GM21528 (cell line): ENCODE data around the gene CIB4.

Experiments used
- ATAC-seq: cut with Tn5 transposase; IDR thresholded peaks from one replicate; pipeline ENCODE4 v1.9.1; 2021; ENCODE audit warnings: mild to moderate bottlenecking, moderate library complexity; ENCODE audit not compliant: unreplicated experiment, low FRiP score

CIB4 gene

DNA sequence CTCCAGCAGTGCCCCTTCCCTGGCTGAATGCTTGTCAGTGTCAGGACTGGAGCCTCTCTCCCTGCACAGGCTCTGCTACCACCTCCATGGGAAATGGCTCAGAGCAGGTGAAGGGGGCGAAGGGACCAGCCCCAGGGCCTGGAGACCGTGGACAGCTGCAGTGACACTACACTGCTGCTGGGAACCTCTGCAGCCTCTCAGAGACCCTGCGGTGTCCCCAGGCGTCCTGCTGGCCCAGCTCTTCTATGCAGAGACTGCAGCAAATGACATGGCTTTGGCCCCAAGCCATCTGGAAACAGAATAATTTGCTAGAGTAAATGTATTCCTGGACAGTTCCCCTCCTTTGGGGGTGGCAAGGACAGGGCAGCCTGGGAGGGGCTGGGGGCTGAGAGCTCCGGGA, 53.2 kb downstream of the CIB4 start:
- ATAC-seq, result no peak

DNA sequence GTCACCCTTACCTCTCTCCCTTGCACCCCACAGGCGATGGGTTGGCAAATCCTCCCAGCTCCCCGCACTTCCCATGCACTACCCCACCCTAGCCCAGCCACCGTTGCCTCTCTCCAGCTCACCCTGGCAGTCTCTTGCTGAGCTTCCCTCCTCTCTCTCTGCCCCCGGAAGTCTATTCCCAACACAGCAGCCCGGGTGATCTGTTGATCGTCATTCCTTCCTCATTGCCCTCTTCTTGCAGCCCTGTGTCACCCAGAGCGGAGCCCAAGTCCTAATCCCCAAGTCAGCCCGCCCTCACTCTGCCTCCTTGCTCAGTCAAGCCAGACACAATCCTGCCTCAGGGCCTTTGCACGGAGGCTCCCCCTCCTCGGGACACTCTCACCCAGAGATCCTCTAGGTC, 55.2 kb downstream of the CIB4 start:
- ATAC-seq, result no peak

DNA sequence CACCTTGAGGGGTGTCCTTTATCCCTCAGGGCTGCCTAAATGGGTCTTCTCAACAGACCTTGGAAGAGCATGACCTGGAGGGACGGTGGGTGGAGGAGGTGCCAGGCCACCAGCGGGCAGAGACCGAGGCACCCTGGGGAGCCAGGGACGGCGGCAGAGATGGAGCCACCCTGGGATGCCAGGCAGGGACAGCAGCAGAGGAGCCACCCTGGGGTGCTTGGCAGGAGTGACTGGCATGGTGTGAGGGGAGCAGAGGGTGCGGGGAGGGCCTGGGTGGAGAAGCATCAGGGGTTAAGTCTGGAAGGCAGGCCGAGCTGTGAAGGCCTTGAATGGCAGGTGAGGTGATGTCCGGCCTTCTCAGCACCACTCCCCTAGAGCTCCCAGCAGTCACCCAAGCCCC, 56.1 kb downstream of the CIB4 start:
- no peak for ATAC-seq

DNA sequence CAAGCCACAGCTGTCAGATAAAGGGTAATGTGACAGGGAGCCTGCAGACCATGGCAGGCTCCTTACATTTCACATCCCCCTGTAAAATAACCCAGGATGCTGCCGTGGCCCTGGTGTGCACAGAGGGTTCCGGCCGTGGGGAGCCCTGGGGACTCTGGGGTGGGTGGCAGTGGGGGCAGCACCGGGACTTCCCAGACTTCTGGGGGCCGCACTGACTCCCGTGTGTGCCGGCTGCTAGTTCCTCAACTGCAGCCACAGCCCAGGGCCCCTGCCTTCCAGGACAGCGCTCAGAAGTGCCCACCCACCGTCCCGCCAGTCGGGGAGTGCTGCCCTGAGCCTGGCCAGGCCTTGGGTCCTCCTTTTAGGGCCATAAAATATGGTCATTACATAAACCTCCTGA, 56.5 kb downstream of the CIB4 start:
- no peak for ATAC-seq

DNA sequence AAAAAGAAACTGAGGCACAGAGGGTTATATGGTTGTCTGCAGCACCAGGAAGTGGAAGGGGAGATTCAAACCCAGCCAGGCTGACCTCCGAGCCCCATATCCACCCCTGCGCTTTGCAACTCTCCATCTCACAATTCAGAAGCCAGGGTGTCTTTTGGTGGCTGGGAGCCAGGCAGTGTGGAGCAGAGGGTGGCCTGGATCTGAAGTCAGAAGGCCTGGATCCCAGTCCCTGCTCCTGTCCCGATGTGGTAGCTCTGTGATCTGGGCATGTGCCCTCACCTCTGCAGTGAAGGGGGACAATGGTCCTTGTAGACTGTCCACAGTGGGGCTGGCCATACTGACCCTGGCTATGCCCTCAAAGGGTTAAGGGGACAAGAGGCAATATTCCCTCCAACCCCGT, 57.0 kb downstream of the CIB4 start:
- ATAC-seq, result no peak

DNA sequence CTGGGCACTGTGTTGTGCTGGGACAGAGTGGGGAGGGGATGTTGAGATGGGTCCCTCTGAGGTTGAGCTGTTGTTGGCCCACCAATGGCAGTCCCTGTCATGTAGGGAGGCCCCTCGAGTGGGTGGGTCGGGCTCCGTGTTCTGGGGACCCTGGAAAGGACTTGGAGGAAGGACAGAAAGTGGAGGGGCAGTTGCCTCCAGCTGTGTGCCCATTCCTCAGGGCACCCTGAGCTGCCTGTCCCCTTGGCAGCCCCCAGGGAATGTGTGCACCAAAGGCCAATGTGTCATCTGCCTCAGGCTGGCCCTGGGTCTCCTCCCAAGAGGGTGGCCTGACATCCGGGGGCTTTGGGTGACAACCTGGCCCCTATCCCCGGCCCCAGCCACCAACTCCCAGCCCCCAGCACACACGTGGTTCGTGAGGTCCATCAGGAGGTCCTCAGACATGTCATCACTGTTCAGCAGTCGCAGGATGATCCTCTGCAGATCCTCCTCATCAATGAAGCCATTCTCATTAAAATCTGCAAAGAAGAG, 57.7 kb downstream of the CIB4 start:
- ATAC-seq, result no peak

DNA sequence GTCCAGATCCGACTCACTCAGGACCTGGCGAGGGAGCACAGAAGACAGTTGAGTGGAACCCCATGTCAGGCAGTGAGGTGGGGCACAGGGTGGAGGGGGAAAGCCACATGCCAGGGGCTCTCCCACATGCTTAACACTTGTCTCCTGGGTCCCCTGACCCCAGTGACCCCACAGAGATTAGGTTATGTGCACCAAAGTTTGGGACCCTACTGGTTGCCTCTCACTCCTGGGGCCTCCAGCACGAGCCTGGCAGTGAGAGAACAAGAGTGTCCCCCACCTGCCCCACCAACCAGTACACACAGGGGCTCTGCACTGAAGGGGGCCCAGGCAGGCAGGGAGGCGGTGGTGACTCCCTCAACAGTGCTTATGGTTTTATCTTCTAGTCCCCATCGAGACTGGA, 58.3 kb downstream of the CIB4 start:
- no peak for ATAC-seq

DNA sequence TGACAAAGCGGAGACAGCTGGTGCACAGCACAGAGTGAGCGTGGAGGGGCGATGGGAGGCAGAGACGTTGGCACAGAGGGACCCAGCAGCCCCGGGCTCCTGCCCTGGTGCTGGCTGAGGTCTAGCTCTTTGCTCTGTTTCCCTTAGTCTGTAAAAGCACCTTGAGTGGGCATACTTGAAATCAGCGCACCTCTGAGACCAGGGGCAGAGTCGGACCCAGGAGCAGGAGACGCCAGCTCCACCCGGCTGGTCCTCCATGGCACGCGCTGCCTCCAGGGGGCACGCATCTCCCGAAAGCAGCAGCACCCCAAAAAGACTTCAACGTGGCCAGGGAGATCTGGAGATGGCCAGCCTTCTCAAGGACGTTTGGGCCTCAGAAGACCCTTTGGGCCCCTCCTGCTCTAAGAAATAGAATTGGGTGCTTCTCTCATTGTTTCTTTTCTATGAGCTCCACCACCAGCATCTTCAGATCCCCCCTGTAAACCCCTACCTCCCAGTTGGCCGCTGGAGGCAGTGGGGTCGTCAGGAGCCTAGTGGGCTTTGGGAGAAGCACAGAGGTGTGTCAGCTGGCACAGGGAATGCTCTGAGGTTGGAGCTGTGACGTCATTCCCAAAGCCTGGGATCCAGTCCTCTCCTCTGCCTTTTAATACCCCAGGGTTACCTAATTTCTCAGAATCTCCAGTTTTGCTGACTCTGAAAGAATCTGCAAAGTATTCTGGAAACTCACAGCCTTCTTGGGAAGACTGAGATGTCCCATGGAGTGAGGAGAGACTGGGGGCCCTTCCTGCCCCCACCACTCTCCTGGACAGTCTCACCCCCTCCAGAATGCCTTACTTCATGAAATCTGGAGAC, 58.9 kb downstream of the CIB4 start:
- no peak for ATAC-seq

DNA sequence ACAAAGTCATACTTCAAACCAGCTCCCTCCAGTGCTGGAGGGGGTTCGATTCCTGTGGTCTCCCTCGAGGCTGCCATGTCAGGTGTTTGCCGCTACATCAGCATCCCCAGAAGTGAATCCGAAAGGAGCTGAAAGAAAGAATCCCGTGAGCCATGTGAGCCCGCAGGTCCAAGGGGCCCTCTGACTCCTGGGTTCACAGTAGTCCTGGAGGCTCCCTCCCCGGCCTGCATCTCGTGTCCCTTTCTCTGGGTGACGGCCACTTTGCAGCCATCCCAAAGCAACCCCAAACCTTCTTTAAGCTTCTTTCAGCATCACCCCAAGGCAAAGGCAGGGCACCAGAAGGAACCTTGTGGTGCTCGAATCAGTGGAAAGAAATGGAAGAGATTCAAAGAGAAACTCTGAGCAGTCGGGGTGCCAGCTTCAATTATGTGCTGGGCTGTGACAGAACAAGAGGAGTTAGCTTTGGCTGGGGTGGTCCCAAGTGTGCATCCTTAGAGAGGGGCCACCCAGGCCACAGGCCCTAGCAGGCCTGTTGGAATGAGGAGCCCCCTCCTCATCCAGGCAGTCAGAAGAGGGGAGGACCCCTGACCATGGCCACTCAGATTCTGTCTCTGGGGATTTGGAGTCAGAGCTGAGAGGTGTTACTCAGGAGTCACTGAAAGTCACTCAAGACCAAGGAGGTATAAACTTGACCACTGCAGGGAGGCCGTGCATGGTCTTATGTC, 59.7 kb downstream of the CIB4 start:
- no peak for ATAC-seq

DNA sequence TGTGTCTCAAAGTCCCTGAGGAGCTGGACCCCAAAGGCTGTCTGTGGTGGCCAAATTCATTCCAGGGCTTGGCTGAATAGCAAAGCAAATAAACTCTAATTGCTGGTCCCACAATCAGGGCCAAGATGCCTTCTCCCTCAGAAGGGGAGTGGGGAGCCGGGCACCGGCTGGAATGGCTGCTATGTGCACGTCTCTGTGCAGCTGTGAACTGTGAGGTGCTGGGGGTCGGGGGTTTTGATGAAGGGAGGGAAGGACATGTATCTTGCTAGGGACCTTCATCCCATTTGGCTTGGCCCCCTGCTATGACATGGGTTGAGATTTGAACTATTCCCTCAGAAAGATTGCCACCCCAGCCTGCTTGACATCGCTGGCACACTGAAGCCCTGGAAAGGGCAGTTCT, 60.4 kb downstream of the CIB4 start:
- ATAC-seq, result no peak

DNA sequence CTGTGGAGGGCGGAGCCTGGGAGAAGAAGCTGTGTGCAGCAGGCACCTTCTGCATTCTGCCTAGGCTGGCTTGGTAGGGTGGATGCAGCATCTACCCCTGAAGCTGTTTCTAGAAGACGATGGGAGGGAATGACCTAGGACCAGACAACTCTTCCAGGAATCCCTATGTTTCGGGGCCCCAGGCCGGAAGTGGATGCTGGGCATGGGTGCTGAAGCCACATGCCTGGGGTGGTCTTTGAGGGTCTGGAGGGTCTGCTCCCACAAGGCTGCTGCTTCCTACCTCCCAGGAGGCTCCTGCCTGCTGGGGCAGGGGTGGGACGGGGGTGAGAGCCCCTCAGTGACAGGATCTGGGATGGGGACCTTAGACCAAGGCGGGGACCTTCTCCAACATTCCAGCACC, 61.0 kb downstream of the CIB4 start:
- no peak for ATAC-seq

DNA sequence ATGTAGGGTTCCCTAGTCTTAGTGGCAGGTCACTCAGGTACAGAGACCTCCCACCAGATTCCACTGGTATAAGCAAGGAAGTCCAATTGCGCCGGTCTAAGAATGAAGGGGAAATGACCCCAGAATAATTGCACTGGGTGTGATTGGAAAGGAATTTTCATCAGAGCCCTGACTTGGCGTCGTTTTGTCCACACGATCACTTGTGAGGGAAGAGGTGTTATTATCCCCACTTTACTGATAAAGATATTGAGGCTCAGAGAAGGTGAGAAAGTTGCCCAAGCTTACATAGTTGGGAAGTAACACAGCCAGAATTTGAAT, 61.5 kb downstream of the CIB4 start:
- ATAC-seq, result no peak

DNA sequence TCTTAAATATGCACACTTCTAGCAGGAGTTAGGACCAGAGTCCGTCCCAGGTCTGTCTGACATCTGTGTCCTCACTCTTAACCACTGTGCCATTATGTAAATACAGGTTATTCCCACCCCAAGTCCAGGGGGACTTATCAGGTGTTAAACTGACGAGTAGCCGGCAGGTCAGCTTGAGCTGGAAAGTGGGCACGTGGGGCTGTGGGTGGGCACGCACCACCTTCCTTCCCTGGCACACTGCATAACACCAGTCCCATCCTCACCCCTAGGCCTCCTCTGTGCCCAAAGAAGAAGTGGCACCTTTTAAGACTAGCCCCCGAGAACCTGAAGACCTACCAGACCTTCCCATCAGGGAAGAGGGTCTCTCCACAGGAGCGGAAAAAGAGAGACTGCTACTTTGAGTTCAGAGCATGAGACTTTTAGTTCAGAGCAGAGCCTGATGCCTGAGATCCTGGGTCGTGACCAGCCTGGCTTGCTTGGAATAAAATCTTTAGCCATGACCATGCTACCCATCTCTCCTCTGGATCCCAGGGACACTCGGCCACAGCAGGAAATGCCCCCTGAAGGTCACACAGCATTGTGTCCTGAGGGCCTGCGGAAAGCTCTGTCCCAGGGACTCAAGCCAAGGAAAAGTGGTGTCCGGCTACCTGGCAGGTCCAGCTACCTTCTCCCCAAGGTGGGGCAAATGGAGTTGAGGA, 62.0 kb downstream of the CIB4 start:
- no peak for ATAC-seq

DNA sequence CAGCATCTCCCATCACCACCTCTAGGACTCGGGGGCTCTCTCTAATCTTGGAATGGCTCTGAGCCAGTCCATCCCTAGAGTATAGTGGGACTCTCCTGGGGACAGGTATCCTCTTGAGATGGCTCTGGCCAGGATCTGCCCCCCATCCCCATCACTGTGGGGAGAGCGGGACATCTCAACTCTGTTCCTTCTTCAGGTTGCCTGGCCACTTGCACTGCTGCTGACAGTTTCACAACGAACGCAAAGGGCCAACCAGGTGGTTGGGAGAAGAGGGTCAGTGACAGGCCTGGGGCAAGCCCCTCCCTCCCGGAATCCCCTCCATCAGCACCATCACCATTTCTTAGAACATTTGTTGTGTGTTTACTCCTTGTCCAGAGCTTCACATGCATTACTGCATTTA, 62.6 kb downstream of the CIB4 start:
- no peak for ATAC-seq

DNA sequence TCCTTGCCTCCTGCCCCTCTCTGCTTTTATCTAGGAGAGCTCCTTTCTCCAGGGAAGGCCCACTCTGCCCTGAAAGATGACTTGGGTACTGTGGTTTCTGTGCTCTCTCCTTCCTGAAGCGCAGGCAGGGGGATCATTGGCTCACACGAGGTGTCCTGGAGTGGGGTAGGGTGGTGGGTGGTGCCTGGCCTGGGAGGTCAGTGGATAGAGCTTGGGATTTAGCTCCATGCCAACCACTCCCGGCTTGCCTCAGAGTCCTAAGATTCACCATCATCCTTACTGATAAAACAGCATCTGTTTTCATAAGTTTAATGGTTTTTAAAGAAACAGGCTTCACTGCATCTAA, 63.1 kb downstream of the CIB4 start:
- no peak for ATAC-seq

DNA sequence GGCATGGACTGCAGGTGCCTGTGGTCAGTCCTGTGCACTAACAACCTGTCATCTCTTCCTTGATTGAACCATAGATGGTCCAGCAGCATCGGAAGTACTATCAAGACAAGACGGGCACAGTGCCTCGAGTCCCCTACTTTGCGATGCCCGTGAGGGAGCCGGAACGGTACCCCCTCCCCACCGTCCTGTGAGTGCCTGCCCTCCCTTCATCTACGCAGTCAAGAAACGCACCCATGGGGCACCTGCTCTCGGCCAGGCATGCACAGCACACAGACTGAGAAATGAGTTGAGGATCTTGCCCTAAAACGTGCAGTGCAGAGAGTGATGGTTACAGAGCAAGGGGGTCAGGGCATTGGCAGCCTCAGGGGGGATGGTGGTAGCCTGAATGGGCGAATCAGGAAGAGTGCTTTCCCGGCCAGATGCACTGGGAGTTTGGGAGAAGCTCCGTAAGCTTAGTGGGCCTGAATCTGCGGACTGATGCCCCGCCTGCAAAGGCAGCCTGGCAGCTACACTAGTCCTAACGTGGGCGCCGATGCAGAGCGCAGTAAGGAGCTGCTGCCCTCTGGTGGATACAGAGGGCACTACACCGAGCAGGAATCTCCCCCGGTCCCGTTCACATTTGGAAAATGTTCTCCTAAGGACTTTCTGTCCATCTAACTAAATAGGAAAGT, 63.6 kb downstream of the CIB4 start:
- ATAC-seq, result no peak

DNA sequence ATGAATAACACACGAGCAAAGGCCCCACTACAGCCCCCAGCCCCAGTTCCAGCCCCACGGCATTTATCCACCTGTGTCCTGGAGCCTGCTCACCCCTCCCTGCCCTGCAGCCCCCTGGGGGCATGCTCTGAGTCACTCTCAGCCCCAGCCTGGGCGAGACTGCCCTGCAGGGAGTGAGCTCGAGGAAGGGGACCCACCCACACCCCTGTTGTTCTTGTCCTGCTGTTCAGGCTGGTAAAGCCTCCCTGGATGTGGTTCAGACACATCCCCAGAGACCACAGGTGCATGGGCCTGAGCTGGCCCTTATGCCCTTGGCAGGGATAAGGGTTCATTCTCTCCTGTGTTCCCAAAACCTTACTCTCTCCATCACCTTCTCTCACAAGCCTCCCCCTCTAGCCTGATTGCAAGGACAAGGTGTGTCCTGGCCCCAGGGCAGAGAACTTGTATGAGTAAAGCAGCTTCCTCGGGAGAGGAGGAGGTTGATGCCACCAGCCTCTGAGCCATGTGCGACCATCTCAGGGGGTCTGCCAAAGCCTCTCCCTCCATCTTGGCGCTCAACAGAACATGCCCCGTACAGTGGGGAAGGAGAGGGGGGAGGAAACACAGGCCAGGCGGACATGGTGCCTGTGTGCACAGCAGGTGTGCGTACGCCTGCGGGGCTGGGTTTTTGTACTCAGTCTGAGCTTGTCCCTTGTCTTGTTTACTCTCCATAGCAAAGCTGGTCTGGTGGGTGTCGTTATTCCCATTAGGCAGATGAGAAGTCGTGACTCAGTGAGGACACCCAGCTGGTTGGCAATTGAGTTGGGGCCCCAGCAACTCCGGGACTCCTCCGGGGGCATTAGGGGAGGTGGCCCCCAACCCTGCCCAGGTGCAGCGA, 64.4 kb downstream of the CIB4 start:
- ATAC-seq, result no peak

DNA sequence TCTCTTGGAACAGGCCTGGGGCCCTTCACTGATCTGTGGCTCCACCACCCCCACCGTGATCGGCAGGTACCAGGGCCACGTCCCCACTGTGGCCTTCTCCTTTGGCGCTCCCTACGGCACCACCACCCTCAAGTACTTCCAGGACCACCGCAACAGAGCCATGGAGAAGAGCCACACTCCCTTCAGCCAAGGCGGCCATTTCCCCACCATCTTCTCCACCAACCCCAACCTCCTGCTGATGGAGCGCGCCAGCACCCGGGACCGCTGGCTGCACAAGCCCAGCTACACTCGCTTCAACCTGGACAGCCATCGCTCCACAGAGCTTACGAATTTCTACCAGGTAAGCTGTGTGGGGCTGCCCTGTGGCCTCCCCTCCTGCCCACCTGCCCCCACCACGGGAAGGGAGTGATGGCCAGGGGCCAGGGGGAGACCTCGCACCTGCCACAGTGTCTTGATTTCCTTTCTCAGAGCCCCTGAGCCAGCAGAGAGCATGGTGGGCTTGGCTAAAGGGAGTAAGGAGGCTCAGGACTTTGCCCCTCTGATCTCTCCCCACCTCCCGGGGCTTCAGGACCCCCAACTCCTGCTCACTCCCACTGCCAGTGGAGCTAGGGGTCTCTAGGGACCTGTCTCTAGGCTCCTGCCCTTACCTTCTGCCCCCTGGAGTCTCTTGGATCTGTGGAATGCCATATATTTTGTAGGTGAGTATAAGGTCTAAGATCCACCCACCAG, 65.2 kb downstream of the CIB4 start:
- ATAC-seq, result no peak

DNA sequence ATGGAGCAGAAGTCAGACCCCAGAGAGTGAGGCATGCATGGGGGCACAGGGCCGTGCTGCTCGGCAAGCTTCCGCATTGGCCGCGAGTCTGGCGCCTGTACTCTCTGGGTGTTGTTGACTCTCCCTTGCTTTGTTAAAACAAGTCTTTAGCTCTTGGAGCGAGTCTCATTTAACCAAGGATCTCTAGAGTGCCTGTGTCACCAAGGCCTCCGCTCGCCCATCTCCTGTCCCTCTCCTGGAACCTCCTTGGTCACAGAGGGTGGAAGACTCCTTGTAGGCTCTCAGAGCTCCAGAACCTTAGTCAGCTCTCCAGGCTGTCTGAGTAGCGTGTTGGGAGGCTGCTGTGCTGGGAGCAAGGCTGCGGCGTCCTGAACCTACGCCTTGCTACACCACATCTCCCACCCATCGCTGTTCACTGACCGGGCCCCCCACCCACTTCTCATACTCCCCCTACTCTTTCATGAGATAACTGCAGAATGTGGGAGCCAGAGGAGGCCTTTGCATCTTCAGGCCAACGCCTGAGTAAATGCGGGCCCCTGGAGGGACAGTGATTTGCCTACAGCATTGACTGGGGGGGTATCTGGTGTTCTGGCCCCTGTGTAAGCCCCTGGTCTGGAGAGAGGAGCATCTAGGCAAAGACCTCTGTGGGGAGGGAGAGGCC, 66.1 kb downstream of the CIB4 start:
- ATAC-seq, result no peak
